ENCODE data around the gene PINLYP. TPM values are rescaled to one million over a fixed set of nuclear protein-coding genes. Genes with fewer than 3 reads are reported as not detected.

The PINLYP gene
- total and polyA plus RNA-seq, 2 of the 13 experiments (the other 11 are each of a cell fraction or from before 2014, with no cell fraction given), result 0.21 to 0.24 TPM

DNA sequence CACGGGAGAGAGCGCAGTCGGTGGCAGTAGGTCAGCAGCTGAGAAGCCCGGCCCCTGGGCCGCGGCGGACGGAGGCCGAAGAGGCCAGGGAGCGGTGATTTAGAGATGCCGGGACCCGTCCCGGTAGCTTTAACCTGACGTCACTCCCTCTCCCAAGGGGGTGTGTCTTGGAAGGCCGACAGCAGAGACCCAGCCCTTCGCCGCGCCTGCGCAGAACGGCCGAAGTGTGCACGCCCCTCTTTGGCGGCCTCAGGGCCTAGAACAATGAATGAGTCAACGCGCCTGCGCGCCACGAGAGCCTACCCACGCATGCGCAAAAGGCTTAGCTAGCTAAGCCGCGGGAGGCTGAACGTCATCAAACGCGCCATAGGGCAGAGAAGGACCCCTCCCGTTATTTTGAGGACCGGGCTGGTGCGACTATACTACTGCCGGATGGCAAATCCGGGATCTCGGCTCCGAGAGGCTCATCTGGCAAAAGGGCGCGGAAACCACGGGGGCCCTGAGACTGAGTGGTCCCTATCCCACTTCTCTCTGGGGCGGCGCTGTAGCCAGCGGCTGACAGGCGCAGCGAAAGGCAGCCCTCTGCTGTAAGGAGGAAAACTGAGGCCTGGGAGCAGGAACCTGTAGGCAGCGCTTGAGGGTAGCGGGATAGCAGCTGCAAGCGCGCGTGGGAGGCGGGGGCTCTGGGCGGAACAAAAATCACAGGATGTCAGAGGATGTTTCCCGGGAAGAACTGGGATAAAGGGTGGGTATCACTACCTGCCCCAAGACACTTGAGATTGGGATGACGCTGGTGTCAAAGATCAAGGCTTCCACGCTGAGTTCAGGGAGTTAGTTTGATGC lies 20.6 kb downstream of the PINLYP start, which contains the start of the genes IRGQ and ZNF576 (continued):
- TF ChIP-seq NFIC (IDR thresholded peaks at IDR 0.05; ENCODE audit: low read length) (no peak), SP4 (CRISPR knock-in tag; IDR thresholded peaks at IDR 0.05) (peak; percentile 5; the same call in 1 of the 2 replicates), ZNF232 (CRISPR knock-in tag; IDR thresholded peaks at IDR 0.05; ENCODE audit: borderline replicate concordance) (no peak), MAF1 (CRISPR knock-in tag; IDR thresholded peaks at IDR 0.05; ENCODE audit: borderline replicate concordance) (no peak), ZSCAN31 (CRISPR knock-in tag; IDR thresholded peaks at IDR 0.05; ENCODE audit: low read depth) (peak; percentile 78; the same call in 1 of the 2 replicates), ZNF616 (CRISPR knock-in tag; IDR thresholded peaks at IDR 0.05; ENCODE audit: low read depth) (no peak), ZNF556 (CRISPR knock-in tag; IDR thresholded peaks at IDR 0.05; ENCODE audit: borderline replicate concordance) (0 out of 2 replicates have a peak, but pooled peaks have one; percentile 31), SP1 (IDR thresholded peaks at IDR 0.05) (no peak), SP1 (CRISPR knock-in tag; IDR thresholded peaks at IDR 0.05) (peak; percentile 43; the same call in 1 of the 2 replicates), RAD51 (IDR thresholded peaks at IDR 0.05; ENCODE audit: borderline replicate concordance) (no peak), HMG20A (CRISPR knock-in tag; IDR thresholded peaks at IDR 0.05; ENCODE audit: borderline replicate concordance) (no peak), SNAPC2 (CRISPR knock-in tag; IDR thresholded peaks at IDR 0.05) (no peak), SKI (IDR thresholded peaks at IDR 0.05; ENCODE audit: partially characterized antibody) (no peak), YY1 (IDR thresholded peaks at IDR 0.05; ENCODE audit: insufficient read depth, insufficient replicate concordance, low read depth, low read length) (peak; percentile 57), MBNL3 (CRISPR knock-in tag; conservative IDR thresholded peaks at IDR 0.05) (no peak), ZNF670 (CRISPR knock-in tag; IDR thresholded peaks at IDR 0.05; ENCODE audit: borderline replicate concordance) (0 out of 2 replicates have a peak, but pooled peaks have one; percentile 63)
- TF ChIP-seq, protein P1, sequence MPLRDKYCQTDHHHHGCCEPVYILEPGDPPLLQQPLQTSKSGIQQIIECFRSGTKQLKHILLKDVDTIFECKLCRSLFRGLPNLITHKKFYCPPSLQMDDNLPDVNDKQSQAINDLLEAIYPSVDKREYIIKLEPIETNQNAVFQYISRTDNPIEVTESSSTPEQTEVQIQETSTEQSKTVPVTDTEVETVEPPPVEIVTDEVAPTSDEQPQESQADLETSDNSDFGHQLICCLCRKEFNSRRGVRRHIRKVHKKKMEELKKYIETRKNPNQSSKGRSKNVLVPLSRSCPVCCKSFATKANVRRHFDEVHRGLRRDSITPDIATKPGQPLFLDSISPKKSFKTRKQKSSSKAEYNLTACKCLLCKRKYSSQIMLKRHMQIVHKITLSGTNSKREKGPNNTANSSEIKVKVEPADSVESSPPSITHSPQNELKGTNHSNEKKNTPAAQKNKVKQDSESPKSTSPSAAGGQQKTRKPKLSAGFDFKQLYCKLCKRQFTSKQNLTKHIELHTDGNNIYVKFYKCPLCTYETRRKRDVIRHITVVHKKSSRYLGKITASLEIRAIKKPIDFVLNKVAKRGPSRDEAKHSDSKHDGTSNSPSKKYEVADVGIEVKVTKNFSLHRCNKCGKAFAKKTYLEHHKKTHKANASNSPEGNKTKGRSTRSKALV (CRISPR knock-in tag; IDR thresholded peaks at IDR 0.05), result 0 out of 2 replicates have a peak, but pooled peaks have one; percentile 19
- TF ChIP-seq, protein P2, sequence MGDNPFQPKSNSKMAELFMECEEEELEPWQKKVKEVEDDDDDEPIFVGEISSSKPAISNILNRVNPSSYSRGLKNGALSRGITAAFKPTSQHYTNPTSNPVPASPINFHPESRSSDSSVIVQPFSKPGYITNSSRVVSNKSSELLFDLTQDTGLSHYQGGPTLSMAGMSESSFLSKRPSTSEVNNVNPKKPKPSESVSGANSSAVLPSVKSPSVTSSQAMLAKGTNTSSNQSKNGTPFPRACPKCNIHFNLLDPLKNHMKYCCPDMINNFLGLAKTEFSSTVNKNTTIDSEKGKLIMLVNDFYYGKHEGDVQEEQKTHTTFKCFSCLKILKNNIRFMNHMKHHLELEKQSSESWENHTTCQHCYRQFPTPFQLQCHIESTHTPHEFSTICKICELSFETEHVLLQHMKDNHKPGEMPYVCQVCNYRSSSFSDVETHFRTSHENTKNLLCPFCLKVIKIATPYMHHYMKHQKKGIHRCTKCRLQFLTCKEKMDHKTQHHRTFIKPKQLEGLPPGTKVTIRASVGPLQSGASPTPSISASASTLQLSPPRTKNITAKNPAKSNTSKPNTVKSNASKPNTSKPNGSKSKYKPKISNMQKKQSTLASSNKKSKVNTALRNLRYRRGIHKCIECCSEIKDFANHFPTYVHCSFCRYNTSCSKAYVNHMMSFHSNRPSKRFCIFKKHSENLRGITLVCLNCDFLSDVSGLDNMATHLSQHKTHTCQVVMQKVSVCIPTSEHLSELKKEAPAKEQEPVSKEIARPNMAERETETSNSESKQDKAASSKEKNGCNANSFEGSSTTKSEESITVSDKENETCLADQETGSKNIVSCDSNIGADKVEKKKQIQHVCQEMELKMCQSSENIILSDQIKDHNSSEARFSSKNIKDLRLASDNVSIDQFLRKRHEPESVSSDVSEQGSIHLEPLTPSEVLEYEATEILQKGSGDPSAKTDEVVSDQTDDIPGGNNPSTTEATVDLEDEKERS (CRISPR knock-in tag; IDR thresholded peaks at IDR 0.05), result 0 out of 2 replicates have a peak, but pooled peaks have one; percentile 4
- TF ChIP-seq, protein P3, sequence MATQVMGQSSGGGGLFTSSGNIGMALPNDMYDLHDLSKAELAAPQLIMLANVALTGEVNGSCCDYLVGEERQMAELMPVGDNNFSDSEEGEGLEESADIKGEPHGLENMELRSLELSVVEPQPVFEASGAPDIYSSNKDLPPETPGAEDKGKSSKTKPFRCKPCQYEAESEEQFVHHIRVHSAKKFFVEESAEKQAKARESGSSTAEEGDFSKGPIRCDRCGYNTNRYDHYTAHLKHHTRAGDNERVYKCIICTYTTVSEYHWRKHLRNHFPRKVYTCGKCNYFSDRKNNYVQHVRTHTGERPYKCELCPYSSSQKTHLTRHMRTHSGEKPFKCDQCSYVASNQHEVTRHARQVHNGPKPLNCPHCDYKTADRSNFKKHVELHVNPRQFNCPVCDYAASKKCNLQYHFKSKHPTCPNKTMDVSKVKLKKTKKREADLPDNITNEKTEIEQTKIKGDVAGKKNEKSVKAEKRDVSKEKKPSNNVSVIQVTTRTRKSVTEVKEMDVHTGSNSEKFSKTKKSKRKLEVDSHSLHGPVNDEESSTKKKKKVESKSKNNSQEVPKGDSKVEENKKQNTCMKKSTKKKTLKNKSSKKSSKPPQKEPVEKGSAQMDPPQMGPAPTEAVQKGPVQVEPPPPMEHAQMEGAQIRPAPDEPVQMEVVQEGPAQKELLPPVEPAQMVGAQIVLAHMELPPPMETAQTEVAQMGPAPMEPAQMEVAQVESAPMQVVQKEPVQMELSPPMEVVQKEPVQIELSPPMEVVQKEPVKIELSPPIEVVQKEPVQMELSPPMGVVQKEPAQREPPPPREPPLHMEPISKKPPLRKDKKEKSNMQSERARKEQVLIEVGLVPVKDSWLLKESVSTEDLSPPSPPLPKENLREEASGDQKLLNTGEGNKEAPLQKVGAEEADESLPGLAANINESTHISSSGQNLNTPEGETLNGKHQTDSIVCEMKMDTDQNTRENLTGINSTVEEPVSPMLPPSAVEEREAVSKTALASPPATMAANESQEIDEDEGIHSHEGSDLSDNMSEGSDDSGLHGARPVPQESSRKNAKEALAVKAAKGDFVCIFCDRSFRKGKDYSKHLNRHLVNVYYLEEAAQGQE (IDR thresholded peaks at IDR 0.05; ENCODE audit: borderline replicate concordance in 1 of 2, low read depth in 1 of 2, low read length in 2 of 2), result no peak
- TF ChIP-seq, protein P4, sequence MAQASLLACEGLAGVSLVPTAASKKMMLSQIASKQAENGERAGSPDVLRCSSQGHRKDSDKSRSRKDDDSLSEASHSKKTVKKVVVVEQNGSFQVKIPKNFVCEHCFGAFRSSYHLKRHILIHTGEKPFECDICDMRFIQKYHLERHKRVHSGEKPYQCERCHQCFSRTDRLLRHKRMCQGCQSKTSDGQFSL (CRISPR knock-in tag; IDR thresholded peaks at IDR 0.05), result no peak

All from HepG2 (cell line).